ENCODE data around the gene ATP2A2. TPM values are rescaled to one million over a fixed set of nuclear protein-coding genes. Genes with fewer than 3 reads are reported as not detected.

The ATP2A2 gene
- total and polyA plus RNA-seq, 2 of the 8 experiments (the other 6 are each of a cell fraction or from before 2014, with no cell fraction given) = 86.1 to 271 TPM

GRCh38 chr12:110373025-110373424 lies 92.0 kb downstream of the ATP2A2 start (continued):
- TF ChIP-seq E2F6 (IDR thresholded peaks at IDR 0.05) = no peak
- no peak for TF ChIP-seq KDM1A (IDR thresholded peaks at IDR 0.05; ENCODE audit: borderline replicate concordance, low read length)
- TF ChIP-seq YY1 (IDR thresholded peaks at IDR 0.05; ENCODE audit: low read depth, low read length) = no peak
- TF ChIP-seq BRCA1 (IDR thresholded peaks at IDR 0.05; ENCODE audit: low read depth, low read length) = no peak
